HEK293T (cell line): Measurements from ENCODE around the gene BICD1.

Source experiments
- CTCF ChIA-PET: fragments of 350-600 bp; formaldehyde crosslinking; extraction: SDS; loops from one replicate; lab custom pipeline; 2021; ENCODE audit warnings: antibody characterized with exemption, inconsistent platforms; lab: Yijun Ruan, JAX
- POLR2A ChIA-PET: fragments of 350-600 bp; formaldehyde crosslinking; extraction: SDS; loops from one replicate; lab custom pipeline; 2020; ENCODE audit warnings: antibody characterized with exemption, inconsistent platforms; lab: Yijun Ruan, JAX
- DNase-seq: peaks from one replicate; pipeline ENCODE4 v3.0.0; 2012; ENCODE audit warnings: mixed read lengths; ENCODE audit errors: extremely low spot score
- ARNT ChIP-seq: fragments of 450-650 bp; IDR thresholded peaks from 2 replicates; pipeline ENCODE4 v1.6.1; 2017; ENCODE audit warnings: mild to moderate bottlenecking
- BHLHE40 ChIP-seq: fragments of 450-650 bp; IDR thresholded peaks from 2 replicates; pipeline ENCODE4 v1.6.1; 2016; ENCODE audit warnings: mild to moderate bottlenecking, moderate library complexity, borderline replicate concordance
- CTBP1 ChIP-seq: fragments of 450-650 bp; IDR thresholded peaks from 2 replicates; pipeline ENCODE4 v1.6.1; 2016; ENCODE audit warnings: borderline replicate concordance
- ELF4 ChIP-seq: fragments of 450-650 bp; IDR thresholded peaks from 2 replicates; pipeline ENCODE4 v1.6.1; 2017; ENCODE audit warnings: antibody characterized with exemption
- FOXA1 ChIP-seq: fragments of 450-650 bp; IDR thresholded peaks from 2 replicates; pipeline ENCODE4 v1.6.1; 2016; ENCODE audit warnings: mild to moderate bottlenecking
- FOXK2 ChIP-seq: fragments of 450-650 bp; IDR thresholded peaks from 2 replicates; pipeline ENCODE4 v1.6.1; 2016; ENCODE audit warnings: mild to moderate bottlenecking
- FOXM1 ChIP-seq: fragments of 450-650 bp; IDR thresholded peaks from 2 replicates; pipeline ENCODE4 v1.6.1; 2017; ENCODE audit warnings: mild to moderate bottlenecking, borderline replicate concordance
- HDGF ChIP-seq: fragments of 450-650 bp; IDR thresholded peaks from 2 replicates; pipeline ENCODE4 v1.6.1; 2017; ENCODE audit warnings: antibody characterized with exemption, borderline replicate concordance
- L3MBTL2 ChIP-seq: fragments of 450-650 bp; conservative IDR thresholded peaks from 2 replicates; pipeline ENCODE4 v1.6.1; 2016; ENCODE audit warnings: mild to moderate bottlenecking
- LEF1 ChIP-seq: fragments of 450-650 bp; IDR thresholded peaks from 2 replicates; pipeline ENCODE4 v1.6.1; 2017; ENCODE audit warnings: mild to moderate bottlenecking, borderline replicate concordance
- NFRKB ChIP-seq: fragments of 450-650 bp; IDR thresholded peaks from 2 replicates; pipeline ENCODE4 v1.6.1; 2016; ENCODE audit warnings: mild to moderate bottlenecking, moderate library complexity
- PKNOX1 ChIP-seq: fragments of 450-650 bp; IDR thresholded peaks from 2 replicates; pipeline ENCODE4 v1.6.1; 2016
- SP1 ChIP-seq: fragments of 450-650 bp; IDR thresholded peaks from 2 replicates; pipeline ENCODE4 v1.6.1; 2017
- SUZ12 ChIP-seq: fragments of 450-650 bp; IDR thresholded peaks from 2 replicates; pipeline ENCODE4 v1.6.1; 2016; ENCODE audit warnings: mild to moderate bottlenecking
- TARDBP ChIP-seq: fragments of 450-650 bp; IDR thresholded peaks from 2 replicates; pipeline ENCODE4 v1.6.1; 2016
- ZNF384 ChIP-seq: fragments of 450-650 bp; IDR thresholded peaks from 2 replicates; pipeline ENCODE4 v1.6.1; 2016

The BICD1 gene

GRCh38 chr12:32083489-32083888, 23.2 kb upstream of the BICD1 start:
- ChIA-PET CTCF (no interaction called here), POLR2A (no interaction called here)
- no peak for TF ChIP-seq CTBP1
- TF ChIP-seq ZNF384: no peak
- no peak for TF ChIP-seq FOXK2
- no peak for TF ChIP-seq HDGF
- TF ChIP-seq SUZ12: no peak
- no peak for TF ChIP-seq PKNOX1
- no peak for TF ChIP-seq ARNT
- no peak for TF ChIP-seq SP1
- TF ChIP-seq L3MBTL2: no peak
- TF ChIP-seq ELF4: no peak
- no peak for TF ChIP-seq TARDBP
- DNase-seq: no peak

- TF ChIP-seq FOXK2: no peak
- ChIA-PET CTCF (no interaction called here), POLR2A (no interaction called here)
- no peak for DNase-seq
These were observed 22.5 kb upstream of the BICD1 start for GRCh38 chr12:32084017-32084688.

- CTCF ChIA-PET: interaction anchor here (0.7 kb wide), 1 partner anchor 57 kb away, joined by 5 read pairs; no protein-coding TSS in a partner anchor
- no peak for TF ChIP-seq LEF1
- TF ChIP-seq HDGF: no peak
- no peak for TF ChIP-seq L3MBTL2
- TF ChIP-seq NFRKB: no peak
- TF ChIP-seq SP1: no peak
- TF ChIP-seq FOXM1: no peak
- TF ChIP-seq FOXK2: no peak
- no peak for TF ChIP-seq CTBP1
- no peak for TF ChIP-seq SUZ12
- no peak for TF ChIP-seq ELF4
- no peak for TF ChIP-seq PKNOX1
- no peak for TF ChIP-seq ZNF384
- TF ChIP-seq BHLHE40: no peak
- no peak for TF ChIP-seq FOXA1
- TF ChIP-seq ARNT: no peak
- TF ChIP-seq TARDBP: no peak
- POLR2A ChIA-PET: no interaction called here
- no peak for DNase-seq
These were observed 21.9 kb upstream of the BICD1 start for GRCh38 chr12:32084753-32085152.

GRCh38 chr12:32087306-32087705, 19.3 kb upstream of the BICD1 start:
- no peak for TF ChIP-seq FOXM1
- no peak for TF ChIP-seq ARNT
- TF ChIP-seq SP1: no peak
- no peak for TF ChIP-seq L3MBTL2
- no peak for TF ChIP-seq LEF1
- no peak for TF ChIP-seq PKNOX1
- no peak for TF ChIP-seq NFRKB
- no peak for TF ChIP-seq FOXK2
- TF ChIP-seq FOXA1: no peak
- DNase-seq: no peak
- POLR2A ChIA-PET: no interaction called here
- CTCF ChIA-PET: no interaction called here

- CTCF ChIA-PET: no interaction called here
- no peak for TF ChIP-seq TARDBP
- no peak for TF ChIP-seq CTBP1
- TF ChIP-seq BHLHE40: no peak
- TF ChIP-seq FOXA1: no peak
- TF ChIP-seq L3MBTL2: no peak
- no peak for TF ChIP-seq ZNF384
- no peak for TF ChIP-seq SP1
- no peak for TF ChIP-seq PKNOX1
- no peak for TF ChIP-seq LEF1
- TF ChIP-seq ELF4: no peak
- no peak for TF ChIP-seq FOXM1
- TF ChIP-seq FOXK2: no peak
- TF ChIP-seq NFRKB: no peak
- no peak for TF ChIP-seq HDGF
- TF ChIP-seq ARNT: no peak
- DNase-seq: no peak
- POLR2A ChIA-PET: interaction anchor here (1.5 kb wide), 1 partner anchor 18 kb away, joined by 4 read pairs; no protein-coding TSS in a partner anchor
These were observed 17.5 kb upstream of the BICD1 start for GRCh38 chr12:32089156-32089555.

- POLR2A ChIA-PET: interaction anchor here (1.5 kb wide), 1 partner anchor 18 kb away, joined by 4 read pairs; no protein-coding TSS in a partner anchor
- TF ChIP-seq SP1: no peak
- no peak for TF ChIP-seq TARDBP
- TF ChIP-seq NFRKB: no peak
- no peak for TF ChIP-seq ZNF384
- no peak for TF ChIP-seq FOXK2
- no peak for TF ChIP-seq ARNT
- no peak for TF ChIP-seq SUZ12
- TF ChIP-seq LEF1: no peak
- no peak for TF ChIP-seq ELF4
- no peak for TF ChIP-seq HDGF
- no peak for TF ChIP-seq PKNOX1
- no peak for TF ChIP-seq FOXM1
- TF ChIP-seq FOXA1: no peak
These were observed 17.1 kb upstream of the BICD1 start for GRCh38 chr12:32089586-32089985.

More at GRCh38 chr12:32089586-32089985, 17.1 kb upstream of the BICD1 start:
- DNase-seq: no peak
- CTCF ChIA-PET: no interaction called here
